Sigmoid colon (tissue), 7 donors: ENCODE measurements around the gene PDE4D. TPM values are rescaled to one million over a fixed set of nuclear protein-coding genes. Genes with fewer than 3 reads are reported as not detected.

ENCODE experiments used
- DNase-seq: peaks from one replicate; pipeline ENCODE4 v3.0.0-alpha.2; 2019
- H3K27ac ChIP-seq, 4 donors: fragments of 200-600 bp; sonication (generic); one replicate each; pipeline ENCODE4 v1.5.1; 2016 to 2019; ENCODE audit warnings: mild to moderate bottlenecking in 1 of 4
- H3K27me3 ChIP-seq, 3 donors: fragments of 200-600 bp; sonication (generic); one replicate each; pipeline ENCODE4 v1.5.1; 2019; ENCODE audit warnings: mild to moderate bottlenecking in 1 of 3
- H3K36me3 ChIP-seq, 4 donors: fragments of 200-600 bp; sonication (generic); one replicate each; pipeline ENCODE4 v1.5.1; 2016 to 2019
- H3K4me1 ChIP-seq, 4 donors: fragments of 200-600 bp; sonication (generic); one replicate each; pipeline ENCODE4 v1.5.1; 2017 to 2019
- H3K4me3 ChIP-seq, 4 donors: fragments of 200-600 bp; sonication (generic); one replicate each; pipeline ENCODE4 v1.5.1; 2017 to 2019; ENCODE audit warnings: mild to moderate bottlenecking in 2 of 4, moderate library complexity in 1 of 4
- H3K9me3 ChIP-seq, 4 donors: fragments of 200-600 bp in 3 of 4; sonication (generic) in 3 of 4; one replicate each; pipeline versions ENCODE4 v1.5.1 to v1.6.1; 2013 to 2019
- EP300 ChIP-seq, 4 donors: sonication (generic); formaldehyde crosslinking; IDR thresholded peaks; one replicate each; pipeline ENCODE4 v1.6.1; 2017; ENCODE audit warnings: antibody characterized with exemption in 4 of 4
- POLR2A ChIP-seq, 2 donors: fragments of 450-650 bp; IDR thresholded peaks; one replicate each; pipeline ENCODE4 v1.6.1; 2016; ENCODE audit warnings: antibody characterized with exemption in 2 of 2, mild to moderate bottlenecking in 2 of 2, moderate library complexity in 2 of 2
- POLR2AphosphoS5 ChIP-seq, 4 donors: sonication (generic); formaldehyde crosslinking; IDR thresholded peaks; one replicate each; pipeline ENCODE4 v1.6.1; 2017; ENCODE audit warnings: antibody characterized with exemption in 4 of 4
- WGBS, 2 donors: extraction: QIAGEN DNeasy Blood & Tissue Kit; methylation state at CpG; one replicate each; pipeline ENCODE4 v1.1.7; 2013; 5-methylcytosine and 5-hydroxymethylcytosine counted together
- intact Hi-C: fragments of 100-400 bp; cut with DNase I; formaldehyde crosslinking; loops from one replicate; pipeline ENCODE4 v1.15.1; 2023
- polyA plus RNA-seq, 3 donors: library from polyadenylated mRNA; stranded (reverse); fragments of 200-250 nt; gene quantifications; one replicate each; pipeline ENCODE4 v1.2.3, GENCODE V29; 2013
- total RNA-seq, 4 donors: library from RNA; depleted of rRNA; stranded (reverse); fragments of >200 nt; gene quantifications; one replicate each; pipeline ENCODE4 v1.1.0, GENCODE V29; 2016
- TF ChIP-seq, protein P1 (sequence below), 4 experiments: fragments of 450-650 bp in 3 of 4; fragments of 200-600 bp in 1 of 4; IDR thresholded peaks; one replicate each; pipeline ENCODE4 v1.5.1; 2016 to 2019; ENCODE audit warnings: antibody characterized with exemption in 4 of 4, mild to moderate bottlenecking in 3 of 4, moderate library complexity in 2 of 4
- donor health status: healthy with polysubstance abuse.
- donor health status: Bipolar disorder and iron deficiency.
- donor health status: healthy.

The PDE4D gene
- total and polyA plus RNA-seq, 7 donors, result 6.0 to 289 (median 169) TPM

DNA sequence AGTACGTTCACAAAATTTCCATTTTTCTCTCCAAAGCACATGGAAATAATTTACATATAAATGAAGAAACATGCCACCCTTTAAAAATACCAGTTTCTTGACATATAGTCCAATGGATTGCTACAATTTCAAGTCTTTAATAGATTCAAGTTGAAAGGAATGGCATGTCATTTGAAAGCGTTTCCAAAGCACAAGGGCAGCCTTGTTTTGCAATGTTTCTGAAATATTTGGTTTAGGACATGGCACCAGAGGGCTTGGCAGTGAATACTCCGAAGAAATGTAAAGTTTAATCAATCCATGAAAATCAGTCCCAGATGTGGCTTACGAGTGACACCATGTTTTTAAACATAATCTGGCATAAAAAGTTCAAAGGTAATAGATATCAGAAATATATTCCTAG is 333.7 kb downstream of the PDE4D start:
- Histone ChIP-seq H3K27ac (no peak overlapping the region), H3K36me3 (no peaks in the 10 kb centered on the region), H3K4me3 (no peak overlapping the region), H3K4me1 (peaks cover 0 to 25% (median 0%) of the 10 kb centered on the region in 4 donors), H3K9me3 (no peaks in the 10 kb centered on the region), H3K27me3 (no peaks in the 10 kb centered on the region)
- no peak for DNase-seq
- 91 to 93% methylated on average over 4 of the region's 4 CpGs for WGBS, 2 donors
- intact Hi-C loops, result no loop called here
- TF ChIP-seq, protein P1, sequence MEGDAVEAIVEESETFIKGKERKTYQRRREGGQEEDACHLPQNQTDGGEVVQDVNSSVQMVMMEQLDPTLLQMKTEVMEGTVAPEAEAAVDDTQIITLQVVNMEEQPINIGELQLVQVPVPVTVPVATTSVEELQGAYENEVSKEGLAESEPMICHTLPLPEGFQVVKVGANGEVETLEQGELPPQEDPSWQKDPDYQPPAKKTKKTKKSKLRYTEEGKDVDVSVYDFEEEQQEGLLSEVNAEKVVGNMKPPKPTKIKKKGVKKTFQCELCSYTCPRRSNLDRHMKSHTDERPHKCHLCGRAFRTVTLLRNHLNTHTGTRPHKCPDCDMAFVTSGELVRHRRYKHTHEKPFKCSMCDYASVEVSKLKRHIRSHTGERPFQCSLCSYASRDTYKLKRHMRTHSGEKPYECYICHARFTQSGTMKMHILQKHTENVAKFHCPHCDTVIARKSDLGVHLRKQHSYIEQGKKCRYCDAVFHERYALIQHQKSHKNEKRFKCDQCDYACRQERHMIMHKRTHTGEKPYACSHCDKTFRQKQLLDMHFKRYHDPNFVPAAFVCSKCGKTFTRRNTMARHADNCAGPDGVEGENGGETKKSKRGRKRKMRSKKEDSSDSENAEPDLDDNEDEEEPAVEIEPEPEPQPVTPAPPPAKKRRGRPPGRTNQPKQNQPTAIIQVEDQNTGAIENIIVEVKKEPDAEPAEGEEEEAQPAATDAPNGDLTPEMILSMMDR (IDR thresholded peaks at IDR 0.05), result no peak
- TF ChIP-seq POLR2AphosphoS5 (IDR thresholded peaks at IDR 0.05) (no peak), POLR2A (IDR thresholded peaks at IDR 0.05) (no peak), EP300 (IDR thresholded peaks at IDR 0.05) (no peak)

DNA sequence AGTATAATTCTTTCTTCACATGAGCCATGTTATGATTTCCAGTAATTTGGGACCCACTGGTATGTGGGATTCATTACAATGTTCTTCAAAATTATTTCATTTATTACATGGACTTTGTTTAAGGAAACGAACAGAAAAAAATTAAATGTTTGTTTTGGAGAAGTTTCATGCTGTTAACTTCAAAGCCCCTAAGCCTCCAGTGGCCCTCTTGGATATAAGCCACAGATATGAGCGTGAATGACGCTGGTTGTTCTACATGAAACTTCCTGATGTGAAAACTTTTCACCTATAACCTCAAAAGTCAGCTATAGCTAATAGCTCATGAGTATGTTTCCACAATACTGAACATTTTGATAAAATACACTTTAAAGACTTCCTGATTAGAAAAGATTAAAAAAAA is 334.2 kb downstream of the PDE4D start:
- DNase-seq, result no peak
- Histone ChIP-seq H3K9me3 (no peaks in the 10 kb centered on the region), H3K4me1 (peaks cover 0 to 25% (median 0%) of the 10 kb centered on the region in 4 donors), H3K27me3 (no peaks in the 10 kb centered on the region), H3K27ac (no peak overlapping the region), H3K4me3 (no peak overlapping the region), H3K36me3 (no peaks in the 10 kb centered on the region)
- intact Hi-C loops, result no loop called here
- WGBS, 2 donors, result 30 to 59% methylated on average over 3 of the region's 3 CpGs
- TF ChIP-seq POLR2AphosphoS5 (IDR thresholded peaks at IDR 0.05) (no peak), POLR2A (IDR thresholded peaks at IDR 0.05) (no peak), EP300 (IDR thresholded peaks at IDR 0.05) (no peak)
- TF ChIP-seq, protein P1 (IDR thresholded peaks at IDR 0.05), result no peak

DNA sequence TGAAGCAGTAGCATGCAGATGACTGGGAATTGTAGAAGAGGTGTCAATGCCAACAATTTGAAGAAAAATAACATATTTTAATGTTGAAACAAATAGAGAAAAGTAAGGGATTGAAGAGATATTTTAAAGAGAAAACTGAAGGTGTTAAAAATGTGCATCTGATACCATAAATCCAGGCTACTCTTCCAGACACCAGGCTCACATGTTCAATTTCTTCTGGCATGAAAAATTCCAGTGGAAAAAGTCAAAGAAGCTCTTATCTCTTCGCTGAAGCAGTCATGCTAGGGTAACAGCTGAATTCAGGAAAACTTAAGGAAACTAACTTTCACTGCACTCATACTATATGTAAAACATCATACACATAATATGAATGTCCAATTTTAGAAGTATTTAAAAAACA is 335.0 kb downstream of the PDE4D start:
- Histone ChIP-seq H3K9me3 (no peaks in the 10 kb centered on the region), H3K4me1 (peaks cover 0 to 25% (median 0%) of the 10 kb centered on the region in 4 donors), H3K4me3 (no peak overlapping the region), H3K27me3 (no peaks in the 10 kb centered on the region), H3K27ac (no peak overlapping the region), H3K36me3 (no peaks in the 10 kb centered on the region)
- no peak for TF ChIP-seq EP300 (IDR thresholded peaks at IDR 0.05)
- TF ChIP-seq, protein P1 (IDR thresholded peaks at IDR 0.05), result no peak
- no peak for DNase-seq
- intact Hi-C loops, result no loop called here
- WGBS, 2 donors, result 92 to 94% methylated on average over 1 of the region's 1 CpG

DNA sequence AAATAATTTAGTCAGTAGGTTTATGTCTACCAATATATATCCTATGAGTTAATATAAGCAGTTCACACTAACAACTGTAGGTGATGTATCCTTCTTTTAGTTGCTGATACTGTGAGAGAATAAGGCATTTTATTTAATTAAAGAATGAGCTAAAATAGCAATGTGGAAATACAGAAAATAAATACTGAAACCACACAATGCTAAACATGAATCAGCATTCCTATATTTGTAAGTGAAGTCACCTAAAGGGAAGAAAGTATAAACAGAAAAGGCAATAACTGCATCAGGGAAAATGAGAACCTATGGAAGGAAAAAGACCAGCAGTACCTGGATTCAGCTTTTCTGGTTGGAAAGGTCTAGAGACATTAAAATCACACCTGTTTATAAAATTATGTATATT is 336.0 kb downstream of the PDE4D start:
- TF ChIP-seq POLR2A (IDR thresholded peaks at IDR 0.05) (no peak), POLR2AphosphoS5 (IDR thresholded peaks at IDR 0.05) (no peak), EP300 (IDR thresholded peaks at IDR 0.05) (no peak)
- TF ChIP-seq, protein P1 (IDR thresholded peaks at IDR 0.05), result no peak
- no peak for DNase-seq
- H3K36me3 ChIP-seq, result no peaks in the 10 kb centered on the region
- no peak overlapping the region for H3K4me3 ChIP-seq
- no peak overlapping the region for H3K27ac ChIP-seq
- intact Hi-C loops, result no loop called here
- peaks cover 0 to 17% (median 0%) of the 10 kb centered on the region in 4 donors for H3K4me1 ChIP-seq
- H3K27me3 ChIP-seq, result no peaks in the 10 kb centered on the region
- H3K9me3 ChIP-seq, result no peaks in the 10 kb centered on the region

DNA sequence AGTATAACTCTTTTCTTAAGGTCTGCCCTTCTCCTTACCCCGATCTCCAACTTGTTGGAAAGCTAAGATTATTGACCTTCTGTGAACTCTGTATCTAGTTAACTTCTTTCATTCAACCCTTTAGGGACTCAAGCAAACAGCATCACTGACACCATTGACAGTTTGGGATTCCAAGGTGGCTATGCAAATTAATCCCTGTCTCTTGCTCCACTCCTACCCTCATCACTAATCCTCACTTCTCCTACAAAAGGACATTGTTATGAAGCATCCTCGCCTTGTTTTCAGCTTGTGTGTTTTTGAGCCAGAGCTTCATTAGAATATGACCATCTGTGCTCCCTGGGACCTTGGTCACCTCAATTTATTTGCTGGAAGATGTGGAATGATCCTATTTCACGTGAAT is 337.9 kb downstream of the PDE4D start:
- no peaks in the 10 kb centered on the region for H3K27me3 ChIP-seq
- no peak overlapping the region for H3K4me3 ChIP-seq
- no peaks in the 10 kb centered on the region for H3K36me3 ChIP-seq
- intact Hi-C loops, result no loop called here
- H3K9me3 ChIP-seq, result no peaks in the 10 kb centered on the region
- H3K4me1 ChIP-seq, result peaks cover 0 to 14% (median 0%) of the 10 kb centered on the region in 4 donors
- DNase-seq, result no peak
- 90 to 95% methylated on average over 3 of the region's 3 CpGs for whole genome bisulfite sequencing, 2 donors
- no peak overlapping the region for H3K27ac ChIP-seq
- TF ChIP-seq EP300 (IDR thresholded peaks at IDR 0.05) (no peak), POLR2A (IDR thresholded peaks at IDR 0.05) (no peak)
- TF ChIP-seq, protein P1 (IDR thresholded peaks at IDR 0.05), result no peak
